Prostate gland (tissue), 2 donors: ENCODE data around the gene PTPRM.

Source experiments
- CTCF ChIP-seq, 4 experiments: fragments of 200-600 bp in 2 of 4; fragments of 450-650 bp in 2 of 4; sonication (generic) in 2 of 4; IDR thresholded peaks; 1 replicate in 3 of 4; 2 replicates in 1 of 4; pipeline ENCODE4 v1.5.1; 2016 to 2019; ENCODE audit warnings: antibody characterized with exemption in 4 of 4, mild to moderate bottlenecking in 2 of 4, moderate library complexity in 2 of 4
- POLR2A ChIP-seq: fragments of 450-650 bp; IDR thresholded peaks from one replicate; pipeline ENCODE4 v1.6.1; 2016; ENCODE audit warnings: antibody characterized with exemption, mild to moderate bottlenecking
- POLR2AphosphoS5 ChIP-seq: sonication (generic); formaldehyde crosslinking; IDR thresholded peaks from one replicate; pipeline ENCODE4 v1.6.1; 2017; ENCODE audit warnings: antibody characterized with exemption

GRCh38 chr18:8409151-8409550 lies 842.0 kb downstream of the PTPRM start:
- no peak for TF ChIP-seq CTCF (IDR thresholded peaks at IDR 0.05)
- no peak for TF ChIP-seq POLR2A
- no peak for TF ChIP-seq POLR2AphosphoS5
